DMS 273 (cell line): ENCODE data around the gene FMN1.
A peak's percentile ranks its signal among the peaks of the same experiment; 100 is the strongest.
"Not testable (repeated sequence)": the region's sequence is repeated elsewhere in the genome, so short reads cannot be mapped to it uniquely, and the experiment has no call there.

Source experiments
- DNase-seq: peaks from one replicate; lab custom pipeline; 2025; ENCODE audit not compliant: unreplicated experiment; lab: John Stamatoyannopoulos, UW

Gene FMN1

GRCh38 chr15:32991619-32992111 is 202.8 kb downstream of the FMN1 start:
- no peak for DNase-seq

DNA sequence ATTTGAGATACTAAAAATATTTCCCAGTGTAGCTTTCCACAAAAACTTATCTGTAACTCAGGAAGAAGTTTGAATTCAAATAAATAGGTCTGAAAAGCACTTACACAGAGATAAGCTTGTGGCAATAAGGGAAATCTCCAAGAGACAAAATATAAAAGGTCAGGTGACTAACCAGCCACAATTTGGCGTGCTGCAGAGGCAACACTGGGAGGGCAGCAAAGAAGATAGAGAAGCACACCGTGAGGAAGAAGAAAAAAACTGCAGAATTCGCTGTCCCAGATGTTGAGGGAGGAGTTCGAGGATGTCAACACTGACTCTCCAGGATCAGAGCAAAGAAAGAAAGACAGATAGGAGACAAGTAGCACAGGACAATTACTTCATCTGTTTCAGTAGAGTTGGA is 204.4 kb downstream of the FMN1 start:
- no peak for DNase-seq

DNA sequence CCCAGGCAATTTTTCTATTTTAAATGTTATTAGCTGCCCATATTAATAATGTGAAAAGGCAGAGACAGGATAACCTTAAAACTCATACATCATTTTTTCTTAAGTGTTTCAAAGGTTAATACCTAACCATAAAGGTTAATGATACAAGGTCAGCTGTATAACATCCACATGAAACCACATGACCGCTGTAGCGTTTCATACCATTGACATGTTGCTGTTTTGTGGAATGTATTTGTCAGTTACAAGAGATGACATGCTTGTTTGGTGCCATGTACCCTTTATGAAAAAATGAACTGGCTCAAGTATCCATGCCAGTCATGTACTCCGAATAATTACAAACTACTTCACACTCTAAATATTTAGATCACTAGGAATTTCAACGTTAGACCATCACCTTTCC is 207.4 kb downstream of the FMN1 start:
- DNase-seq: no peak

DNA sequence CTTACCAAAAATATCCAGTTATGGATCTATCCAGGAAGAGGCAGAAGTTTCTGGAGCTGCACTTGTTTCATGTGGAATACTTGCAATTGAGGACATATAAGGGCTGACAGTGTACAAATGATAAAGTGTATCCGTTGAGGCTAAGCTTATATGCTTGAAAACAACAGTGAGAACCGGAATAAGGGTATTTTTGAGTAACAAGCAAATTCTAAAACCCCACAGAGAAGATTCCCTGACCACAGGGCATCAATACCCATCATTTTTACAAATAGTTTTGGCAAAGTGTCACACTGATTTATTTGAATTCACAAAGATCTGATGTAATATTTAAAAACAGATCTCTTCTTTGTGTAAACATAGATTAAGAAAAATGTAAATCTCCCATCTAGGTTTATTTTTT is 208.4 kb downstream of the FMN1 start:
- DNase-seq: no peak

DNA sequence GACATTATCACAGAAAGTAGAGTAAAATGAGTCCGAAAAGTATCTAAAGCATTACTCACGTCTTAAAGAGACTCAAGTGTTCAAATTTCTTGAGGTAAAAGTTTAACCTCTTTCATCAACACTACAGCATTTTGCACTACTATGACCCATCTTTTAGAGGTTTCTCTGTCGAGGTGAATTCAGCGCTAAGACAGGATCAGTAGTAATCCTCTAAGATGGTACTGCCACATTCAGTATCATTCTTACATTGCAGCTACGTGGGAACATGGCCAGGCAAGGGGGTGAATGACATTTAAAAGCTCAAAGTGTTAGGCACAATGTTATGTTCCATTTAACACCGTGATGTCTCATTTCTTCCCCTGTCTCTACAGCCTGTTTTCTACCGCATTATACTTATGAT is 210.8 kb downstream of the FMN1 start:
- no peak for DNase-seq

DNA sequence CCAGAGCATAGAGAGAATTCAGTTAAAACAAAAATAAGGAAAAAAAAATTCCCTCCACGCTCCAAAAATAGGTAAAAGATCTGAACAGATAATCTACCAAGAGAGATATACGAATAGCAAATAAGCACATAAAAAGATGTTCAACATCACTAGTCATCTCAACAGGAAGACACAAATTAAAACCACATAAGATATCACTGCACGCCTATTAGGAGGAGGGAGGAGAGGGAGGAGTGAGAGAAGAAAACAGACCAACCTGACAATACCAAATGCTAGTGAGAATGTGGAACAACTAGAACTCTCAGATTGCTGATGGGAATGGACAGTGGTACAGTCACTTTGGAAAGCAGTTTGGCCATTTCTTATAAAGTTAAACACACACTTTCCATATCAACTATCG is 212.5 kb downstream of the FMN1 start:
- no peak for DNase-seq

- DNase-seq: no peak
Measured at GRCh38 chr15:32981536-32981935, 213.0 kb downstream of the FMN1 start.

DNA sequence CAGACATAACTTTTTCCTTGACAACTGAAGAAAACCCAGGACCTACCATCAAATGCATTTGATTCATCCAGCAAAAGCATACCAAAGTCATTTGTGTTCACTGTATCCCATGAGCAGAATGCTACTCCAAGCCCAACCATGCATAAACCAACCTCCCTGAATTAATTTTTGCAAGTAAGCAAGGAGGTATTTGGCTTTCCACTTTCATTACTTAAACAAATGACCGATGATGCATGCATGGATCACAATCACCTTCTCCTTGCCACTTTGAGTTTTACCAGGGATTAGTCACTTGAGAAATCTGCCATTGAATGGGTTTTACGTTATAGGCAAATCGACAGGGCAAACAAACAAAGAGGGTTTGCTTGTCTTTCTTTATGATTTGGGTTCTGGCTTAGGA is 214.8 kb downstream of the FMN1 start:
- DNase-seq: no peak

DNA sequence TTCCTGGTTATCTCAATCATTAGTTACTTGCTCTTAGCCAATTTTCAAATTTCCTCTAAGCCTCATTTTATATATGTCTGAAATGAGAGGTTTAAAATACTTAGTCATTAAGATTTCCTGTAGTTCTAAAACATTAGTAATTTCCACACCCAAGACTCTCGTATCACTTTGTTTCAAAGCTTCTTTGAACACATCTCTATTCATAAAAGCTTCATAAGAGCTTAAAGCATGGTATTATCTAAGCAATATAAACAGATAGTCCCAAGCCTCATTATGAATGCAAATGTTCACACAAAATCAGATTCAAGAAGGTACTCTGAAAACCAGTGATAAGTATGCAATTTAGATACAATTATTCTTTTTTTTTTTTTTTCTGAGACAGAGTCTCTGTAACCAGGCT is 217.0 kb downstream of the FMN1 start:
- DNase-seq: no peak

- no peak for DNase-seq
Measured at GRCh38 chr15:32974691-32975090, 219.8 kb downstream of the FMN1 start.

- DNase-seq: no peak
Measured at GRCh38 chr15:32972686-32973085, 221.8 kb downstream of the FMN1 start.

- no peak for DNase-seq
Measured at GRCh38 chr15:32970847-32971246, 223.7 kb downstream of the FMN1 start.

- DNase-seq: no peak
Measured at GRCh38 chr15:32967521-32967920, 227.0 kb downstream of the FMN1 start.

DNA sequence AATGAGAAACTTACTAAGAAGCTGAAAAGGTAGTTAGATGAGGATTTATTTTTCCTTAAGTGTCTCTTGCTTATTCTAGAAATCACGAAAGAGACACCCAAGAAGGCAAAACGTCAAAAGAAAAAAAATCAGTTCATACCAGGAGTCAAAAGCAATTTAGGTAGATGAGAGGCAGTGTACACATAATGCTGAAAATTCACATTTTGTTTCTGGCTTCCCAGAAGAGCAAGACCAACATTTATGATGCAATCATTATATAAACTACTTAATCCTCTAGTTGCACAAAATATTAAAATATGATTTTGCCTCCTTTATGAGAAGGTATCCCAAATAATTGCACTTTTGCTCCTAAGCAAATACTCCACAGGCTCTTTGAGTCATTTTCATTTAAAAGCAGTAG is 228.0 kb downstream of the FMN1 start:
- no peak for DNase-seq

GRCh38 chr15:32965897-32966296 is 228.6 kb downstream of the FMN1 start:
- no peak for DNase-seq

GRCh38 chr15:32959077-32959476 is 235.4 kb downstream of the FMN1 start:
- no peak for DNase-seq

DNA sequence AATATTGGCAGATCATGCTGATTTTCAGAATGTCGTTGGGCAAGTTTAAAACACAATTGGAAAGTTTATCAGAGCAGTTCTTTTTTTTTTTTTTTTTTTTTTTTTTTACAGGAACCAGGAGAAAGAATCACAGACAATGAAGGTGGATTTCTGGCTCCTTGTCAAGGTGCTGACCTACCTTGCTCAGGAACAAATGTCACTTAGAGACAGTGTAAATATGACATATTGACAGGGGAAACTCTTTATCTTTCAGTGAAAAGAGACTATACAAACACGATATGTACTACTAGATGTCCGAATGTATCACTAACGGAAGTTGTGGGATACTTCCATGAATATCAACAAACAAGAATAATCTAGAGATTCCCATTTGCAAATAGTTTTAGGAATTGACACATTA is 237.3 kb downstream of the FMN1 start:
- DNase-seq: no peak

DNA sequence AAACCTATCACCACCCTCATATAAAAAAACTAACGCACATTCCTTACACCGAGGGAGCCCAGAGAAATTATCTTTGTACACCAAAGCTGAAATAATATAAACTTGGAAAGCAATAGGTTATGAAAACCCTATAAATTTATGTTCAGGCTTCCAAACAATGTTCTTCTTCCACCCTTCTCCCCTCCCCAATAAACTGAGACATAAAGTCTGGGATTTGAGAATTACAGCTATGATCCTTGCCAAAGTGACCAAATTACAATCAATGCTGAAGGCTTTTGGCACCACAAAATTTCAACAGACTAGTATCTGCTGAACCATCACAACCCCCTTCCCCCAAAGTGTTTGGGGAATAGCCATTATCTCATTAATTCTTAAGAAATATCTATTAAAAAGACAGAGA is 237.8 kb downstream of the FMN1 start:
- no peak for DNase-seq

- peak; percentile 51 for DNase-seq
Measured at GRCh38 chr15:32956006-32956405, 238.5 kb downstream of the FMN1 start.

- no peak for DNase-seq
Measured at GRCh38 chr15:32953533-32953910, 241.0 kb downstream of the FMN1 start.

DNA sequence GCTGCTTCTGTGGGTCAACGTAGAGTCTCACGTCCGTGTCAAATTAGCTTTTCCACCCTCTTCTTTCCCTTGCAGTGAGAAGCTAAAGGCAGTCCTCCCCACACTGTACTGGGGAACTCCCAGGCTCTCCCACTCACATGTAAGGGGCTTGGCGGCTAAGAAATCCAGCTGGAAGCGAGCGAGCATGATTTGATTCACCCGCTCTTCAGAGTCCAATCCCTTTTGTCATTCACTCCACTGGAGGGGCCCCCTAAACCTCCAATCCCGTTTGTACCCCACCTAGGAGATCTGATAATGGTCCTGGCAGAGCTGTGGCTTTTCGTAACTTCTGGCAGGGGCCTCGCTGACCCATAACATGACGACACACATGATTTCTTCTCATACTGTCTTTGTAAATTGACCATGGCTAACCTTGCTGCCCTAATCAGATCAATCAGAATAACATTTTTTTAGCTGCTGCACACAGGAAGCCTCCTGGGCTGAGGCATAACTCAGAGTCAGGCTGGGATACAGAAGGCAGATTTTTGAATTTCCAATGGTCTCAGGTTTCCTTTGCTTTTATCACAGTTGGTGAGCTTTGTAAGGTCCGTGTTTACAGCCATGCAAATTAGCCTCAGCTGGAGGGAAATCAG is 241.5 kb downstream of the FMN1 start:
- DNase-seq: no peak

GRCh38 chr15:32951736-32952464 is 242.6 kb downstream of the FMN1 start:
- no peak for DNase-seq

DNA sequence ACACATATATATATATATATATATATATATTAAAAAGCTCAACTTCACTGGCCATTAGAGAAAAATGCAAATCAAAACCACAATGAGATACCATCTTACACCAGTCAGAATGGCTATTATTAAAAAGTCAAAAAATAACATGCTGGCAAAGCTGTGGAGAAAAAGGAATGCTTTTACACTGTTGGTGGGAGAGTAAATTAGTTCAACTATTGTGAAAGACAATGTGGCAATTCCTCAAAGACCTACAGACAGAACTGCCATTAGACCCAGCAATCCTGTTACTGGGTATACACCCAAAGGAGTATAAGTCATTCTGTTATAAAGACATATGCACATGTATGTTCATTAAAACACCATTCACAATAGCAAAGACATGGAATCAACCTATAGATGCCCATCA is 244.5 kb downstream of the FMN1 start:
- DNase-seq: not testable (repeated sequence)
